K562 (cell line): ENCODE data around the gene TMEM38B. TPM values are rescaled to one million over a fixed set of nuclear protein-coding genes. Genes with fewer than 3 reads are reported as not detected.

Source experiments
- CCAR2 ChIP-seq: fragments of 200-400 bp; formaldehyde crosslinking; IDR thresholded peaks from 2 replicates; pipeline ENCODE4 v1.6.1; 2017; ENCODE audit warnings: mild to moderate bottlenecking, low read depth, low read length
- MBD2 ChIP-seq: sonication (generic); IDR thresholded peaks from 2 replicates; pipeline ENCODE4 v1.6.1; 2016; ENCODE audit warnings: low read depth, borderline replicate concordance
- MXI1 ChIP-seq: IDR thresholded peaks from 2 replicates; pipeline ENCODE4 v1.6.1; 2011; ENCODE audit warnings: low read depth, mild to moderate bottlenecking, improper control_type of control experiment, low read length
- PHF8 ChIP-seq: fragments of 200-600 bp; sonication (generic); IDR thresholded peaks from 2 replicates; pipeline ENCODE4 v1.6.1; 2012; ENCODE audit warnings: mixed run types, mild to moderate bottlenecking, inconsistent platforms, low read length, moderate library complexity, borderline replicate concordance
- SMAD4 ChIP-seq: fragments of 250-450 bp; sonication (Bioruptor Pico); conservative IDR thresholded peaks from 2 replicates; pipeline ENCODE4 v1.8.0; 2021; ENCODE audit warnings: inconsistent platforms, mild to moderate bottlenecking, moderate library complexity
- SRF ChIP-seq, 2 experiments: fragments of 250-450, 450-650 bp in 1 of 2; sonication (Bioruptor Pico) in 1 of 2; sonication (generic) in 1 of 2; formaldehyde crosslinking; IDR thresholded peaks; 2 replicates each; pipeline versions ENCODE4 v1.5.0 to v1.5.1; 2020 to 2022; ENCODE audit warnings: mild to moderate bottlenecking in 1 of 2, missing genetic modification reagents in 1 of 2
- polyA plus RNA-seq, 8 experiments: library from polyadenylated mRNA; depleted of rRNA in 4 of 8; stranded (reverse) in 5 of 8; unstranded in 3 of 8; fragments of >200 nt; fragmentation: Nextera tagmentation in 2 of 8; fragmentation: Illumina TruSeq in 1 of 8; extraction: Ambion mirVana in 2 of 8; extraction: Trizol in 1 of 8; gene quantifications; 2 replicates each; pipeline versions ENCODE4 v1.2.1 to v1.2.3, GENCODE V29; 2011 to 2014; ENCODE audit warnings: inconsistent platforms in 1 of 8, missing spikeins in 1 of 8
- total RNA-seq, 7 experiments: library from RNA; depleted of rRNA in 6 of 7; stranded (reverse); fragments of >200 nt in 6 of 7; fragmentation: Illumina TruSeq in 2 of 7; extraction: Trizol in 2 of 7; gene quantifications; 2 replicates each; pipeline versions ENCODE4 v1.2.1 to v1.2.3, GENCODE V29; 2011 to 2021; ENCODE audit warnings: low replicate concordance in 1 of 7
- TF ChIP-seq, protein P1 (sequence below): fragments of 250-450 bp; sonication (Bioruptor Pico); IDR thresholded peaks from 2 replicates; pipeline ENCODE4 v1.4.0; 2020; ENCODE audit warnings: mild to moderate bottlenecking, moderate library complexity, borderline replicate concordance

TMEM38B gene
- total and polyA plus RNA-seq, 9 of the 15 experiments (the other 6 are each of a cell fraction or from before 2014, with no cell fraction given): 26.0 to 57.5 (median 38.5) TPM

DNA sequence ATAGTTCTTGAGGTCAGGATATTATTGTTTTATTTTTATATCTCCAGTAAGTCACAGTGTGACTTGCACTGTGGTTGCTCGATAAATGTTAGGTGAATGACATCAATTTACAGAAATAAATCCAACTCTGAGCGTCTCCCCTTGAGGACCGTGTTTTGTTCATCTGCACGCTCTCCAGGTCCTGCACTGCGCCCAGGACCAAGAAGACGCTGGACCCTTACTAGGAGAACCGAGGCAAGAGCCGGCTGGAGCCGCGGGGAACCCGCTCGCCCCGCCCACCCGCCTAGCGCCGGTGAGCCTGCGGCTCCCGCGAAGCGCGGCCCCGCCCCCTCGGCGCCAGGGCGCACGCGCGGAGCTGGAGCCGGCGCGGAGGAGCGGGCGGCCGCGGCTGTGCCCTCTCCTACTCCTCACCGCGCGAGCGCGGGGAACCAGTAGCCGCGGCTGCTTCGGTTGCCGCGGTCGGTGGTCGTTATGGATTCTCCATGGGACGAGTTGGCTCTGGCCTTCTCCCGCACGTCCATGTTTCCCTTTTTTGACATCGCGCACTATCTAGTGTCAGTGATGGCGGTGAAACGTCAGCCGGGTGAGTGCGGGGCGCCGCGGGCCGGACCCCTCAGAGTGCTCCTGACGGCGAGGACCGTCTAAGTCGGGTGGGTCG is at the start of gene TMEM38B (continued):
- TF ChIP-seq, protein P1, sequence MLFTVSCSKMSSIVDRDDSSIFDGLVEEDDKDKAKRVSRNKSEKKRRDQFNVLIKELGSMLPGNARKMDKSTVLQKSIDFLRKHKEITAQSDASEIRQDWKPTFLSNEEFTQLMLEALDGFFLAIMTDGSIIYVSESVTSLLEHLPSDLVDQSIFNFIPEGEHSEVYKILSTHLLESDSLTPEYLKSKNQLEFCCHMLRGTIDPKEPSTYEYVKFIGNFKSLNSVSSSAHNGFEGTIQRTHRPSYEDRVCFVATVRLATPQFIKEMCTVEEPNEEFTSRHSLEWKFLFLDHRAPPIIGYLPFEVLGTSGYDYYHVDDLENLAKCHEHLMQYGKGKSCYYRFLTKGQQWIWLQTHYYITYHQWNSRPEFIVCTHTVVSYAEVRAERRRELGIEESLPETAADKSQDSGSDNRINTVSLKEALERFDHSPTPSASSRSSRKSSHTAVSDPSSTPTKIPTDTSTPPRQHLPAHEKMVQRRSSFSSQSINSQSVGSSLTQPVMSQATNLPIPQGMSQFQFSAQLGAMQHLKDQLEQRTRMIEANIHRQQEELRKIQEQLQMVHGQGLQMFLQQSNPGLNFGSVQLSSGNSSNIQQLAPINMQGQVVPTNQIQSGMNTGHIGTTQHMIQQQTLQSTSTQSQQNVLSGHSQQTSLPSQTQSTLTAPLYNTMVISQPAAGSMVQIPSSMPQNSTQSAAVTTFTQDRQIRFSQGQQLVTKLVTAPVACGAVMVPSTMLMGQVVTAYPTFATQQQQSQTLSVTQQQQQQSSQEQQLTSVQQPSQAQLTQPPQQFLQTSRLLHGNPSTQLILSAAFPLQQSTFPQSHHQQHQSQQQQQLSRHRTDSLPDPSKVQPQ (CRISPR knock-in tag): no peak
- 0 out of 2 replicates have a peak, but pooled peaks have one; percentile 12 for TF ChIP-seq MBD2
- TF ChIP-seq CCAR2: no peak
- peak; percentile 82; the same call in 1 of the 2 replicates for TF ChIP-seq PHF8
- no peak for TF ChIP-seq SMAD4 (CRISPR knock-in tag)
- 0 out of 2 replicates have a peak, but pooled peaks have one; percentile 22 for TF ChIP-seq MXI1
- TF ChIP-seq SRF (CRISPR knock-in tag; IDR thresholded peaks at IDR 0.05): no peak
